Astrocyte (in vitro differentiated cells and primary cell): ENCODE results near the gene HOXC9. TPM values are rescaled to one million over a fixed set of nuclear protein-coding genes. Genes with fewer than 3 reads are reported as not detected.

ENCODE experiments used
- DNase-seq: peaks from one replicate; pipeline ENCODE4 v3.0.0-alpha.2; 2010; ENCODE audit warnings: low read depth
- FAIRE-seq: peaks from 2 replicates; lab custom pipeline; 2011; peaks lifted over from hg19 to GRCh38; lab: Jason Lieb, UNC
- H2AFZ ChIP-seq: 2 replicates; pipeline ENCODE4 v1.6.0; 2012; ENCODE audit warnings: low read depth, low read length, inconsistent platforms
- H3K27ac ChIP-seq: 2 replicates; pipeline ENCODE4 v1.5.1; 2011; ENCODE audit warnings: low read depth, low read length, inconsistent platforms
- H3K27me3 ChIP-seq: 2 replicates; pipeline ENCODE4 v1.6.0; 2011; ENCODE audit warnings: low read length, inconsistent platforms; ENCODE audit not compliant: insufficient read depth
- H3K36me3 ChIP-seq: 2 replicates; pipeline ENCODE4 v1.5.1; 2011; ENCODE audit warnings: low read length, inconsistent platforms; ENCODE audit not compliant: insufficient read depth
- H3K4me1 ChIP-seq: 2 replicates; pipeline ENCODE4 v1.5.1; 2011; ENCODE audit warnings: low read length, inconsistent platforms; ENCODE audit not compliant: insufficient read depth
- H3K4me2 ChIP-seq: 2 replicates; pipeline ENCODE4 v1.6.0; 2012; ENCODE audit warnings: low read length, inconsistent platforms
- H3K4me3 ChIP-seq: 2 replicates; pipeline ENCODE4 v1.5.1; 2011; ENCODE audit warnings: low read depth, mild to moderate bottlenecking, low read length, inconsistent platforms; ENCODE audit not compliant: insufficient read depth
- H3K79me2 ChIP-seq: 2 replicates; pipeline ENCODE4 v1.6.0; 2012; ENCODE audit warnings: mild to moderate bottlenecking, low read length, inconsistent platforms; ENCODE audit not compliant: insufficient read depth
- H3K9ac ChIP-seq: 2 replicates; pipeline ENCODE4 v1.6.0; 2012; ENCODE audit warnings: mild to moderate bottlenecking, low read length, inconsistent platforms
- H3K9me3 ChIP-seq: 2 replicates; pipeline ENCODE4 v1.5.1; 2012; ENCODE audit warnings: low read depth, mild to moderate bottlenecking, low read length, inconsistent platforms; ENCODE audit not compliant: insufficient read depth
- H4K20me1 ChIP-seq: 2 replicates; pipeline ENCODE4 v1.6.0; 2012; ENCODE audit warnings: low read length, inconsistent platforms; ENCODE audit not compliant: insufficient read depth
- H3K27ac Mint-ChIP-seq: one replicate; pipeline ENCODE4 v1.8.0; 2021; ENCODE audit warnings: mild to moderate bottlenecking, mixed read lengths; ENCODE audit not compliant: unreplicated experiment
- H3K27me3 Mint-ChIP-seq: one replicate; pipeline ENCODE4 v1.8.0; 2021; ENCODE audit warnings: low read depth, mixed read lengths; ENCODE audit not compliant: unreplicated experiment
- H3K36me3 Mint-ChIP-seq: one replicate; pipeline ENCODE4 v1.8.0; 2021; ENCODE audit warnings: low read depth, mixed read lengths; ENCODE audit not compliant: unreplicated experiment
- H3K4me1 Mint-ChIP-seq: one replicate; pipeline ENCODE4 v1.8.0; 2021; ENCODE audit warnings: low read depth, mixed read lengths; ENCODE audit not compliant: unreplicated experiment
- H3K4me3 Mint-ChIP-seq: one replicate; pipeline ENCODE4 v1.8.0; 2021; ENCODE audit warnings: mild to moderate bottlenecking, moderate library complexity, mixed read lengths; ENCODE audit not compliant: unreplicated experiment
- H3K9me3 Mint-ChIP-seq: one replicate; pipeline ENCODE4 v1.8.0; 2021; ENCODE audit warnings: mild to moderate bottlenecking, mixed read lengths; ENCODE audit not compliant: unreplicated experiment
- EZH2 ChIP-seq: IDR thresholded peaks from 2 replicates; pipeline ENCODE4 v1.6.1; 2012; ENCODE audit warnings: mild to moderate bottlenecking, low read length, inconsistent platforms; ENCODE audit not compliant: insufficient read depth
- total RNA-seq: library from RNA; stranded (reverse); gene quantifications from 2 replicates; pipeline ENCODE4 v1.2.1, GENCODE V29; 2021
- TF ChIP-seq, protein P1 (sequence below): IDR thresholded peaks from 2 replicates; pipeline ENCODE4 v1.5.1; 2011; ENCODE audit warnings: low read depth, mild to moderate bottlenecking, inconsistent platforms, low read length, moderate library complexity; ENCODE audit not compliant: insufficient read depth

The HOXC9 gene
- total RNA-seq, 1 donor from 2014 or later: not detected

DNA sequence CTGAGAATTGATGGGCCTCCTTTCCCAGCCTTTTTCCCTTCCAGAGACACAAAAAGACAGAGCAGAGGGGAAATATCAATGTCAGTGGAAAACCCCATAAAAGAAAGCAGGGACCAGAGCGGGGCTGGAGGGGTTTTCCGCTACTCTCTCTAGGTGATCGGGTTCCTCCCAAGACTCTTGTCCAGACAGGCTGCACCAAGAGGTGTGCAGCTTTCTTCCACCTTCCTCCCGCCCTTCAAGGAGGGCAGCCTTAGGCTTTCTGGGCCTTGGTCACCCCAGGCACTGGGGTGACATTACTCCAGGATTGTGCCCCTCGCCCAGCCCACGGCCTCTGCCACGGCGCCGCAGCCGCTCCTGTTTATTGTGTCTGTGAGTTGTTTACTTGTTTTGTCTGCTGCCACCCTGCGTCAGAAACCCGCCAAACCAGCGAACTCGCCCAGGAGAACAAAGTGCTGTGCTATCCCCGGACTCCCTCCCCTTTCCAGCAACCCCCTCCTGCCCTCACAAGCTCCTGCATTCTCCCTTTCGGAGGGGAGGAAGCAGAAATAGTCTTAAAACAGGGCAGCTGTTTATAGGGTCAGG lies 21.6 kb downstream of the HOXC9 start:
- peaks cover 86% of the 10 kb centered on the region for H3K27me3 Mint-ChIP-seq
- no peaks in the 10 kb centered on the region for H3K4me1 Mint-ChIP-seq
- FAIRE-seq: no peak
- H2AFZ ChIP-seq: no peak overlapping the region
- H3K27ac ChIP-seq: no peak overlapping the region
- peaks cover 85% of the 10 kb centered on the region for H3K27me3 ChIP-seq
- no peaks in the 10 kb centered on the region for H3K36me3 ChIP-seq
- H3K79me2 ChIP-seq: no peaks in the 10 kb centered on the region
- TF ChIP-seq, protein P1, sequence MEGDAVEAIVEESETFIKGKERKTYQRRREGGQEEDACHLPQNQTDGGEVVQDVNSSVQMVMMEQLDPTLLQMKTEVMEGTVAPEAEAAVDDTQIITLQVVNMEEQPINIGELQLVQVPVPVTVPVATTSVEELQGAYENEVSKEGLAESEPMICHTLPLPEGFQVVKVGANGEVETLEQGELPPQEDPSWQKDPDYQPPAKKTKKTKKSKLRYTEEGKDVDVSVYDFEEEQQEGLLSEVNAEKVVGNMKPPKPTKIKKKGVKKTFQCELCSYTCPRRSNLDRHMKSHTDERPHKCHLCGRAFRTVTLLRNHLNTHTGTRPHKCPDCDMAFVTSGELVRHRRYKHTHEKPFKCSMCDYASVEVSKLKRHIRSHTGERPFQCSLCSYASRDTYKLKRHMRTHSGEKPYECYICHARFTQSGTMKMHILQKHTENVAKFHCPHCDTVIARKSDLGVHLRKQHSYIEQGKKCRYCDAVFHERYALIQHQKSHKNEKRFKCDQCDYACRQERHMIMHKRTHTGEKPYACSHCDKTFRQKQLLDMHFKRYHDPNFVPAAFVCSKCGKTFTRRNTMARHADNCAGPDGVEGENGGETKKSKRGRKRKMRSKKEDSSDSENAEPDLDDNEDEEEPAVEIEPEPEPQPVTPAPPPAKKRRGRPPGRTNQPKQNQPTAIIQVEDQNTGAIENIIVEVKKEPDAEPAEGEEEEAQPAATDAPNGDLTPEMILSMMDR: no peak
- peak; percentile 59 for TF ChIP-seq EZH2
- H3K9me3 Mint-ChIP-seq: peaks cover 10% of the 10 kb centered on the region
- H3K4me2 ChIP-seq: no peak overlapping the region
- H3K4me3 ChIP-seq: no peak overlapping the region
- no peak overlapping the region for H3K4me3 Mint-ChIP-seq
- H3K4me1 ChIP-seq: no peaks in the 10 kb centered on the region
- no peak for DNase-seq
- no peaks in the 10 kb centered on the region for H4K20me1 ChIP-seq
- H3K9me3 ChIP-seq: no peaks in the 10 kb centered on the region
- H3K36me3 Mint-ChIP-seq: peaks cover 2% of the 10 kb centered on the region
- H3K27ac Mint-ChIP-seq: no peak overlapping the region
- H3K9ac ChIP-seq: no peak overlapping the region

DNA sequence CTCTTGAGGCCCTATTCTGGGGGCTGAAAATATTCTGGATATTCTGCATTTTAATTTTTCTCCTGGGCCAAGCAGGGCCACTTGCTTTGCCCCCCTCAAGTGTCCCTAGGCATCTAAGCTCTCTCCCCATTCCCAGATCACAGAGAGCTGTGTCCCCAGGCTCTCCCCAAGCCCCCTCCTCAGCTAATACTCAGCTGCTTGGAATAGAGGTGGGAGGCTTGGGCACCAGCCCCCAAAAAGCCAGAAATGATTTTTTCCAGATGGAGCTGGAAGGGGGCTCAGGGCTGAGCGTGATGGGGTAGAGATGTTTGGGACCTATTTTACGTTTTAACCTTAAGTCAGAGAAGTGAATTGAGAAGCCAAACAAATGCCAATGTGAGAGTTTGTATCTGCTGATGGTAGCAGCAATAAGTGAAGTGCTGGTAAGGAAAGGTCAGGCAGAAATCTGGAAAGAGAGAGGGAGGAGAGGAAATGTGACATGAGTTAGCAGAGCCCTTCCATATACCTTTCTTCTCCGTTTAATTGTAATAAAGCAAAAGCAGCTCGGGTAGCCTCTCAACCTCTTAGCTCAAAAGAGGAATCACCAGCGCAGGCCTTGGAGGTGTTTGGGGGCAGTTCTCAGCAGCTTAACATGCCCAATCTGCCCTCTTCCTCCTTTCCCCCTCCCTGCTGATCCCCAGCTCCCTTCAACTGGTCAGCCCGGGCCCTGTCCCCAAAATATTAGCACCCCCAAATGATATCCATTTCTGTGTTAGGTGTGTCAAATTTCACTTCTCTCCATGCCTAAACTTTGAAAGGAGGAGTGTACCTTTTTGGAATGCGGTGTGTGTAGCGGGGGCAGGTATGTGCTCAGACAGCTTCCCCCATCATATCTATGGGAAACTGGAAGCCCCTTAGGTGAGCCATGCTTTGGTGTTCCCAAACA lies 23.3 kb downstream of the HOXC9 start:
- Histone ChIP-seq H3K79me2 (no peaks in the 10 kb centered on the region), H3K27ac (no peak overlapping the region), H3K36me3 (no peaks in the 10 kb centered on the region), H4K20me1 (no peaks in the 10 kb centered on the region), H3K4me1 (no peaks in the 10 kb centered on the region), H3K4me3 (no peak overlapping the region), H3K9ac (no peak overlapping the region), H2AFZ (no peak overlapping the region), H3K4me2 (no peak overlapping the region), H3K27me3 (peaks cover 88% of the 10 kb centered on the region), H3K9me3 (no peaks in the 10 kb centered on the region)
- FAIRE-seq (no peak), DNase-seq (no peak)
- H3K27me3 Mint-ChIP-seq: peaks cover 94% of the 10 kb centered on the region
- peaks cover 12% of the 10 kb centered on the region for H3K9me3 Mint-ChIP-seq
- H3K27ac Mint-ChIP-seq: no peak overlapping the region
- no peak for TF ChIP-seq EZH2
- TF ChIP-seq, protein P1: no peak
- peaks cover 2% of the 10 kb centered on the region for H3K36me3 Mint-ChIP-seq
- H3K4me3 Mint-ChIP-seq: no peak overlapping the region
- H3K4me1 Mint-ChIP-seq: no peaks in the 10 kb centered on the region
